HG03442 (cell line): Measurements from ENCODE around the gene CTNNA2.

ENCODE experiments used
- ATAC-seq: cut with Tn5 transposase; IDR thresholded peaks from one replicate; pipeline ENCODE4 v1.9.1; 2021; ENCODE audit warnings: mild to moderate bottlenecking, moderate library complexity; ENCODE audit not compliant: unreplicated experiment

CTNNA2 gene

GRCh38 chr2:79910643-79911042 lies 397.8 kb downstream of the CTNNA2 start:
- no peak for ATAC-seq

- no peak for ATAC-seq
Measured at GRCh38 chr2:79915455-79915854, 402.6 kb downstream of the CTNNA2 start.

- no peak for ATAC-seq
Measured at GRCh38 chr2:79916285-79916684, 403.4 kb downstream of the CTNNA2 start.

- ATAC-seq, result no peak
Measured at GRCh38 chr2:79920512-79921076, 407.7 kb downstream of the CTNNA2 start.

GRCh38 chr2:79929624-79930023 lies 416.8 kb downstream of the CTNNA2 start:
- no peak for ATAC-seq

- ATAC-seq, result no peak
Measured at GRCh38 chr2:79935046-79935732, 422.3 kb downstream of the CTNNA2 start.

- ATAC-seq, result peak; percentile 75
Measured at GRCh38 chr2:79935771-79936657, 423.2 kb downstream of the CTNNA2 start.

GRCh38 chr2:79936715-79937114 lies 423.9 kb downstream of the CTNNA2 start:
- ATAC-seq, result no peak

- ATAC-seq, result no peak
Measured at GRCh38 chr2:79938648-79939047, 425.8 kb downstream of the CTNNA2 start.

GRCh38 chr2:79940364-79940763 lies 427.5 kb downstream of the CTNNA2 start:
- ATAC-seq, result no peak

- ATAC-seq, result no peak
Measured at GRCh38 chr2:79941179-79941578, 428.3 kb downstream of the CTNNA2 start.

- ATAC-seq, result no peak
Measured at GRCh38 chr2:79944205-79944604, 431.4 kb downstream of the CTNNA2 start.

GRCh38 chr2:79945653-79946445 lies 433.0 kb downstream of the CTNNA2 start:
- ATAC-seq, result no peak

- ATAC-seq, result no peak
Measured at GRCh38 chr2:79947751-79948150, 434.9 kb downstream of the CTNNA2 start.

- no peak for ATAC-seq
Measured at GRCh38 chr2:79950526-79950925, 437.7 kb downstream of the CTNNA2 start.

GRCh38 chr2:79952616-79953015 lies 439.8 kb downstream of the CTNNA2 start:
- no peak for ATAC-seq

- ATAC-seq, result no peak
Measured at GRCh38 chr2:79960035-79960434, 447.2 kb downstream of the CTNNA2 start.

- no peak for ATAC-seq
Measured at GRCh38 chr2:79960519-79960918, 447.7 kb downstream of the CTNNA2 start.

GRCh38 chr2:79964966-79965365 lies 452.1 kb downstream of the CTNNA2 start:
- ATAC-seq, result no peak

GRCh38 chr2:79966369-79966768 lies 453.5 kb downstream of the CTNNA2 start:
- no peak for ATAC-seq

- ATAC-seq, result no peak
Measured at GRCh38 chr2:79966882-79967281, 454.0 kb downstream of the CTNNA2 start.
